HG03354 (cell line): ENCODE results near the gene DAP.
"Not testable (repeated sequence)": the region's sequence is repeated elsewhere in the genome, so short reads cannot be mapped to it uniquely, and the experiment has no call there.

Experiments
- ATAC-seq: cut with Tn5 transposase; IDR thresholded peaks from one replicate; pipeline ENCODE4 v1.9.1; 2021; ENCODE audit warnings: mild to moderate bottlenecking; ENCODE audit not compliant: unreplicated experiment, poor library complexity, severe bottlenecking

Gene DAP

DNA sequence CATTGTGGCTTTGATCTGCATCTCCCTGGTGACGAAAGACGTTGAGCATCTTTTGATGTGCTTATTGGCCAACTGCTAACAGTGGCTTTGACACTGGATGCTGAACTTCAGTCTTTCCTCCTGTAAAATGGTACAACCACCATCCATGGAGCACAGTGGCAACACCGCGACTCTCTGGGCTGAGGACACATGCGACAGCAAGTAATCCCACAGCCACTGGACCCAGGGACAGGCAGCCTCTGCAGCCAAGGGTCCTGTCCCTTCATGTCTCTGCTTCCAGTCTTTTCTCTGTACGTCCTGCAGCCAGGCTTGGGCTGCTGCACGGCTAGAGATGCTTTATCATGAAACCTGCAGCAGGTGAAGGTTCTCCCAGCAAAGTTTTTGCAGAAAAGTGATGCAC is 83.5 kb downstream of the DAP start:
- ATAC-seq, result no peak

DNA sequence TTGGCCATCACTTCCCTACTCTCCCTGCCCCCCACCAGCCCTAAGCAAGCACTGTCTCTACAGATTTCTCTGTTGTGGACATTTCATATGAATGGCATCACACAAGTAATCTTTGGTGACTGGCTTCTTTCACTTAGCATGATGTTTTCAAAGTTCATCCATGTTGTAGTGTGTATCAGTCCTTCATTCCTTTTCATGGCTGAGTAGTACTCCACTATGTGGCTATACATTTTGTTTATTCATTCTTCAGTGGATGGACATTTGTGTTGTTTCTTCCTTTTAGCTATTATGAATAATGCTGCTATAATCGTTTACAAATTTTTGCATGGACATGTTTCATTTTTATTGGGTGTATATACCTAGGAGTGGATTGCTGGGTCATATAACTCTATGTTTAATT is 84.1 kb downstream of the DAP start:
- no peak for ATAC-seq

DNA sequence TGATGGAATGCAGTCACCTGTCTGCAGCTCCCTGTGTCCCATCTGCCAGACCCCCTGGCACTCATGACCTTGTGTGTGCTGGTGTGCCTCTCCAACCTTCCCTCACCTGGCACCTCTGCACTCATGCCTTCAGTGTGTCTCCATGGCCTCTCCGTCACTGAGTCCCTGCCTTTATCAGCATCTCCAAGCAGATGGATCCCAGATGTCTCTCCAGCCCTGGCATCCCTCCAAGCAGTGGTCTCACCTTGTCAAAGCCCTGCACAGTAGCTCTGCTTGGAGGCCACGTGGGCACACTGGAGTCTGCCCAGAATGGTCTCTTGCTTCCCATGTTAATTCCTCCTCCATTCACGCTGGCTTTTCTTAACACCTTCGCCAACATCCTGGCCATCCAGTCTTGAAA is 84.8 kb downstream of the DAP start:
- ATAC-seq, result no peak

DNA sequence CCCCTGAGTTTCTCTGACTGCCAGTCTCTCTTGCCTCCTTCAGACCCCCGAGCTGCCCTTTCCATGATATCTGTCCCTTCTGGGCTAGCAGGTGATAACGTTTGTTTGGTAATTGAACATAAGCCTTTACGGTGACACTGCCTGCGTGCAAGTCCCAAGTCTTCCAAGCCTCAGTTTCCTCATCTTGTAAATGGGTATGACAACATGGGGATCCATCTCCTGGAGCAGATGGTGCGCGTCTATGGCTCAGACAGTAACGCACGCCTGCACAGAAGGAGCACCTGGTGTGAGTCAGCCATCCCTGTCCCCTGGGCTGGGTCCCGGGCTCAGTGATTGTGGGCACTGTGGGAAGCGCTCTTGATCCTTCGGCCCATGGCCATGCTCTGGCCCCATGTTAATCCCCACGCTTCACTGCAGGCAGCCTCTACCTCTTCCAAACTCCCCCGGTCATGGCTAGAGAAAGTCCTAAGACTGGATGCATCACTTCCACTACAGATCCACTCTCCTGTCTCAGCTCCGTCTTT is 85.8 kb downstream of the DAP start:
- no peak for ATAC-seq

DNA sequence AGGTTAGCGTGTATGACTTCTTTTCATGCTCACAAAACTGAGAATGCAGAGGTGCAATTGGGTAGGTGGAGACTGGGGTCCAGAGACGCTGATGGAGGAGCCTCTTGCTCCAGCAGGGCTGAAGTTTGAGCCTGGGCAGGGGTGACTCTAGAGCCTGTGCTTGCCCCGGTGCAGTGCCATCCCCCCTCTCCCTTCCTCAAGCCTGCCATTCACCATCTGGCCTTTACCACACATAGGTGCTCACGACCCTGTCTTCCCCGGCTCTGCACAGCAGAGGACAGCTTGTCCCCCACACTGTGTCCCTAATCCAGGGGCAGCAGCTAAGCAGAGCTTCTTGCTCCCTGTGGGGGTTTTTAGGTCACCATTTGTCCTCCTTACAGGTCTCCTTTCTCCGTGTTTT is 86.5 kb downstream of the DAP start:
- ATAC-seq, result no peak

DNA sequence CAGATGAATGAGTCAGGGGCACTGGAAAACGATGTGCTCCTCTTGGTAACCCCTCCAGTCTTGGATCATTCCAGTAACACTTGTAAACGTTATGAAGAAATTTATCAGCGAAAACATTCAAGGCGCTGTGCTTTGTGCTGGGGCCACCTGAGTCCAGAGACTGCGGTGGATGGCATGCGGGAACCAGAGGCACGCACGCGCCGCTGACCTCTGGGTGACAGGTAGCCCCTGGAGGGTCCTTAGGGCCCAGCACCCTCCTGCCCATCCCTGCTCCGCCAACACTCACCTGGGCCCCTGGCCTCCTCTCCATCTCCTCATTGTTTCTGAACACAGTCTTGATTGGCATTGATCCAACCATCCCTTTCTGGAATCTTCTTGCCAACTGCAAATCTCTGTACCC is 86.9 kb downstream of the DAP start:
- no peak for ATAC-seq

DNA sequence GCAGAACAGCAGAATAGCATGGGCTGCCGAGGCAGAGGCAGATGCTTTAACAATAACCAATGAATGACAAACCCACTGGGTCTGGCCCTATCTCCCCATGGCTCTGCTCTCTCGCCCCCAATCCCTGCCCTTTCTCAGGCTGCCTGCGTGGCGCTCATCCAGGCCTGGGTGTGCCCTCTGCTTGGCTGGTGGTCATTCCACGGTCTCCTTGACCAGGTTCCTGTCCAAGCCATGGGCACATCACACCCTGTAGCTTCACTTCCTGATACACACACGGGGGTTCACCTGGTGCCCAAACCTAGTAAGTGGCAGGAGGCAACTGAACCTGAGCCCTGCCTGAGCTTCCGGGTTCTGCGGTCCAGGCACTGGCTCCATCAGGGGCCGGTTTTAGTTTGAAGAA is 87.6 kb downstream of the DAP start:
- ATAC-seq, result no peak

DNA sequence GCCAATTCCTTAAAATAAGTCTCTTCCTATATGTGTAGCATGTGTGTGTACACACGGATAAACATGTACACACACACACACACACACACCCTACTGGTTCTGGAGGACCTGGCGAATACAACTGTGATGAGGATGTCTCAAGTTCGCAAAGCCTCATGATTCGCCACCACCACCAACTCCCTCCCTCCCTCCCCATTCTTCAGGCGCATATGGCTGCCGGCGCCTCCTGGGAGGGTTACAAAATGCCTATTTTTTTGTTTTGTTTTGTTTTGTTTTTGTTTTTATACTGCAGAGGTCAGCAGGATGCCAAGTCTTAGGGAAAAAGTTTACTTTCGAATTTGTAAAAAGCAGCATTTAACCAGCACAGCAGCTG is 88.0 kb downstream of the DAP start:
- no peak for ATAC-seq

DNA sequence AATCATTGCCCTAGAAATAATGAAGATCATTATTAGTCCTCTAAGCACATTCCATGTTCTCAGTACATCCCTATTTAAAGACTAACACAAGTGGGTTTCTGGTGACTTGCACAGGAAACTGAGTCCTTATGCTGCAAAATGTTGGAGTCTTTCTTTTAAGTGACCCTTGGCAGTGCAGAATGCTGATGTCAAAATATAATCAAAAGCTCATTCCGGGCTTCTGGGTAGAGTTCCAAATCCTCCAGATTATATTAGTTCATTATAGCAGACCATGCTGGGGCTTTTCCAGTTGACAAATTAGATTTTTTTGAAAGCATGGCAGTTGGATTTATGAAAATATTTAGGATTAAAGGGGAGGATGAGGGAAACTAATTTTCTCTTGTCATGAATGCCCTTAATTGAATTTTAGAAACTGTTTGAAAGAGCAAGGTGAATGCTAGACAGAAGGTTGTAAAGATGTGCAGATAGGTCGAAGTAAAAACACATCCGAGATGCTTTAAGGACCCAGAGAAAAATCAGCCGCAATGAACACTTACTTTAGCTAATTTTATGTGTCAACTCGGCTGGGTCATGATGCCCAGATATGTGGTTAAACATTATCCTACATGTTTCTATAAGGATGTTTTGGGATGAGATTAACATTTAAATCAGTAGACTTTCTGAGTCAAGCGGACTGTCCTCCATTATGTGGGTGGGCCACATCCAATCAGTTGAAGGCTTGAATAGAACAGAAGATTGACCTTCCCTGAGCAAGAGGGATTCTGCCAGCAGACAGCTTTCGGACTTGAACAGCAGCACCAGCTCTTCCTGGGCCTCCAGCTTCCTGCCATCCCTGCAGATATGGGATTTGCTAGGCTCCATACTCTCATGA is 88.7 kb downstream of the DAP start:
- ATAC-seq, result no peak

DNA sequence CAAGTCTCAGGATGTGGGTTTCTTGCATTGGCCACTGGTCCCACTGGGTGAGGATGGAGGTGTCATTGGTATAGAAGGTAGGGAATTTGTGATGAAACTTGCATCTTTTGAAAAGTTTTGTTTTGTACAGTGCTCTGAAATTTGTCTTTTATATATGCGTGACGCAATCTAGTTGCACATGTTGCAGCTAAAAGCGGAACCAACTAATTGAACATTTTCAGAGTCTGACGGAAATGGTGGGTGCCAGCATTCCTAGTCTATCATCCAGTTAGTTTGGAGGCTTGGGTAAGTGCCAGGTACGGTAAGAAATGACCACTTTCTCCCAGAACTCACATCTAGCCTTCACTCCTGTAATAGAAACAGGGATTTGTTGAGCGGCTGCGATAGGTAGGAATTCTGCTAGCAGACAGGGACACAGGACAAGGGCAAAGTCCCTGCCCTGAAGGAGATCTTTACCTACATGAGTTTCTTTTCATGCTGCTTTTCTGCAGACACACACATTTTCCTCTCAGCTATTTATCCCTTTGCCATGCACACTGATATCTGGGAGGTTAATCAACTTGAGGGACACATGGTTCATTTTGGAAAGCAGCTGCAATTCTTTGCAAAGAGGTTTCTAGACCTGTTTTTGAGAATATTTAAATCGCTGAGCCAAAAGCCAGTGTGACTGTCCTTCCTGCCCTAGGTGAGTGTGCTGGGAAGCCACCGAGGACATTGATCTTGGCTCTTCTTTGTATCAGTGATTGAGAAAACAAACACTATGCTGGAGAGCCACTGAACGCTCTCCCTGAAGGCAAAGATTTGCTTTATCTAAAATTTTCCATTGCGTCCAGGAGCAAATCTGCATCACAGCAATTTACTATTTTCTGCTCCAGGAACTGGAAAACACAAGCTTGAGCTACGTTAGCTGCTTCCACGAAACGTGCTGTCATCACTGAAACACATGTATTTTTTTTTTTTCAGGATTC is 89.7 kb downstream of the DAP start:
- no peak for ATAC-seq

DNA sequence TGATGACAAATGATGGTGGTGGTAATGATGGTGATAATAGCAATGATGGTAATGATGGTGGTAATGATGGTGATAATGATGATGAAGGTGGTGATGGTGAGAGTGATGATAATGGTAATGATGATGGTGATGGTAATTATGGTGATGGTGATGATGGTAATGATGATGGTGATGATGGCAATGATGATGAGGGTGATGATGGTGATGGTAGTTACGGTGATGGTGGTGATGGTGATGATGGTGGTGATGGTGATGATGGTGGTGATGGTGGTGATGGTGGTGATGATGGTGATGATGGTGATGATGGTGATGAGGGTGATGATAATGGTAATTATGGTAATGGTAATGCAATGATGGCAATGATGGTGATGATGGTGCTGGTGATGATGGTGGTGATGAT is 91.1 kb downstream of the DAP start:
- no peak for ATAC-seq

DNA sequence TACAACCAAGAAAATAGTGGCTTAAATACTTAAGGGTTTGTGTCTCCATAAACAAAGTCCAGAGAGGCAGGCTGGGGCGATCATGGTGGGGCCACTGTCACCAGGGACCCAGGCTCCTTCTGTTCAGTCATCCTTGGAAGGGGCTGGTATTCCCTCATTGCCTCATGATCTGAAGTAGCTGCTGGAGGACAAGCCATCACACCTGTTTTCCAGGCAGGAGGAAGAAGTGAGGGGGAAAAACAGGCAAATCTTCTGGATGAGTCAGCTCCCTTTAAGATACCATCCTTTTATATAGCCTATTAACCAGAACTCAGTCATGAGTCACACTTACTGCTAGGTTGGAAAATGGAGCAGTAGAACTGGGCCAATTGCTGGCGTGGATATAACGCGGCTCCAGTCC is 92.3 kb downstream of the DAP start:
- ATAC-seq, result no peak

DNA sequence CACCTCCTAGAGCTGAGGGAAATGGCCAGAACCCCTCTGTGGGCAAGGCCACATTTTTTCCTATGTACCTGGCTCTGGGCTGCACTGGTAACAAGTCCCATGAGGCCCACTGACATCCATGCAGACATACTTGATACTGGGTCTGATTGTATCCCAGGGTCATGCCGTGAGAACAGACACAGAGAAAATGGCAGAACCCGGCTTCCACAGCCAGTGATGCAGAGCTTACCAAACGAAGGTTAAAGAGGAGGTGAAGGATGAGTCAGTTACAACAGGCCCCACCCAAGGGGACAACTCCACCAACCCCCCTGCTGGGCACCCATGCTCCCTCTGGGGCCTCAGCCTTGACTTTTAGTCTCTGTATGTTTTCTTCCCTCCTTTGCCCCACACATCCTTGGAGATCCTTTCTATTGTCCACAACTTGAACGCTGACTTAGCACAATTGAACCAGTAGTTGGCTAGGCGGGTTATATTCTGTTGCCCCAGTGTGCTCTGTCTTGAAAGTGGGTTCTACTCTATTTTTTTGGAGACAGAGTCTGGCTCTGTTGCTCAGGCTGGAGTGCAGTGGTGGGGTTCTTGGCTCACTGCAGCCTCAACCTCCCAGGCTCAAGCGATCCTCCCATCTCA is 93.5 kb downstream of the DAP start:
- ATAC-seq, result no peak

DNA sequence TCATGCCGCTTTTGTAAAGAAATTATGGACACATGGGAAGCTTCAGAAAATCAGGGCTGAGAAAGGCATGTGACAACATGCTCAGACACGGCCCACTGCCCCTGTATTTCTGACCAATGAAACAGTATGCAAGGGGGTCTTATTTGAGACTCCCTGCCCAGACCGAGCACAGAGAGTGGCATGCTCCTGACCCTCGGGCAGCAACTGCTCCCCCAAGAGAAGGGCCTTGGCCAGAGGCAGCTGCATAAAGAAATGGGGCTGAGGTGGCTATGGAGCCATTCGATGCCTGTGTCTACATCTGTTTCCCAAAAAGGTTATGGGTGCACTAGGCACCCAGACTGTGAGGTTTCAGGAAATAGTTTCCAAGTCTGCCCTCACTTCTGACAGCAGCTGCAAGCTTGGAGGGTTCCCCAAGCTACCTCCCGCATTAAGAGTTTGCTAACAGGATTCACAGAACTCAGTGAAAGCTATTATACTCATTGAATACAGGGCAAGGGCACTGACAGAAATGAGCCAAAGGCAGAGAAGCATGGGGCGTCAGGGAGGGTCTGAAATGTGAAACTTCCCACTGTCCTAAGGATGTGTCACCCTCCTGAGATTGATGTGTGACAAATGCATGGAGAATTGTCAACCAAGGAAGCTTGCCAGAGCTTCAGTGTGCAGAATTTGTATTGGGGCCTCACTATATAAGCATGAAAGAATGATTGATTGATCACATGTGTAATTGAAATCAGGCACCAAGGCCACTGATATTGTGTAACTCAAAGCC is 94.3 kb downstream of the DAP start:
- ATAC-seq, result no peak

DNA sequence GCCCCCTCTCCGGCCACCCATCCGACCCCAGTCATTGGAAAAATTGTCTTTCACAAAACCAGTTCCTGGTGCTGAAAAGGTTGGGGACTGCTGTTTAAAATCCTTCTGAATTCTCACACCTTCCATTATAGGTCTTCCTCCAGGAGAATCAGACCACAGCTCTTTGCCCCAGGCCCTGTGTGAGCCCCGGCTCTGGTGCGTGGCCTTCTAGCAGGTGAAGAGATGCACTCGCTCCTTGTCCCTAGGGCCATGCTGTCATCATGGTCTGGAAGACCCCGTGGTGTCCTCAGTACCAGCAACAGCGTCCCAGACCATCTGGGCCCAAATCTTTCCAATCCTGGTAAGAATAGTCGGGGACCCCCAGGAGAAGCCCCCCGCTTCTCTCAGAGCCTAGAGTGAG is 95.2 kb downstream of the DAP start:
- ATAC-seq, result no peak

DNA sequence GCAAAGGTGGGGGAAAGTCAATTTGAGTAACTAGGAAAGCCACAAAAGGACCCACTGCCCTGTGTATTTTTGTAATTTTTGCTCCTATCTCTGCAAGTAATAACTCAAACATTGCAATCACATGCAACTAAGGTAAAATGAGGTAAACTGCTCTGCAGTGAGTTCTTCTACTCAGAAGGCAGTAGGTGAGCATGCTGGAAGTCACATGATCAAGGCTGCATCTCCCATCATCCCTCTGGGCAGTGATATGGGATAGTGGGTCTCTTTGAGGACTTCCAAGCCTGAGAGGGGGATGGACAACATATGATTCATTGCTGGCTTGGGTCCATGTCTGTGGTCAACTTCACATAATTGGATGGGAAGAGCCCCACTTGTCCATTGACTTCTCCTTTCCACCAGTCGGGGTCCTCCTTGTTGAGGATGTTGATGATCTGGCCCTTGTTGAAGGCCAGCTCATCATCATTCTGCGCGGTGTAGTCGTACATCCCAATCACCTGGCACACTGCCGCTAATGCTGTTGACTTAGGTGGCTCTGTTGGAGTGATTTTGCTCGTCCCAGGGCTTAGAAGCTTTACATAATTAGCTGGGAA is 96.8 kb downstream of the DAP start:
- not testable (repeated sequence) for ATAC-seq

DNA sequence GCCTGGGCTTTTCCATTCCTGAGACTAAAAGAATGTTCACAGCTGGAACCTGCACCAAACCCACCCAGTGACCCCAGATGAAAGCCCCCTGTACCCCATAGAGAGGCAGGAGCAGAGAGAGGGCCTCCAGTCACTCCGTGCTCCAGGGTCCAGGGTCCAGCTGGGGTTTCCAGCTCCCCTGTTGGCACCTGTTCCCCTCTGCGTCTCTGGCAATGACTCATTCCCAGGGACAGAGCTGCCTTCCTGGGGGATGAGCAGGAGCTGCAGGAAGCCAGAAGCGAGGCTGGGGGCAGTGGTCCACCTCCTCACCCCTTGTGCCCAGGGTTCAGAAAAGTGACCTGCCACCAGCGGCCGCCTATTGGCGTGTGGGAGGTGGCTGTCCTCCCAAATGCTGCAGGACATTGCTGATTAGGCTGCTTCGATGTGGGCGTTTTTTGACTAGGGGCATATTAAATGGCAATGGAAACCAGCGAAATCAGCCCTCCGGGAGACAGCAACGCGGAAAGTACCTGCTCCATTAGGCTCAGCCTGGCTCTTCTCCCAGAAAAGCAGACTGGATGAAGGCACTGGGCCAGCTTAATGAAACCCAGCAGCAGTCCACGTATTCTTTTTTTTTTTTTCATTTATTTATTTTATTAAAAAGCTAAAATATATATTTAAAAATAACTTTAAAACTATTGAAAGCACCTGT is 97.4 kb downstream of the DAP start:
- ATAC-seq, result no peak

DNA sequence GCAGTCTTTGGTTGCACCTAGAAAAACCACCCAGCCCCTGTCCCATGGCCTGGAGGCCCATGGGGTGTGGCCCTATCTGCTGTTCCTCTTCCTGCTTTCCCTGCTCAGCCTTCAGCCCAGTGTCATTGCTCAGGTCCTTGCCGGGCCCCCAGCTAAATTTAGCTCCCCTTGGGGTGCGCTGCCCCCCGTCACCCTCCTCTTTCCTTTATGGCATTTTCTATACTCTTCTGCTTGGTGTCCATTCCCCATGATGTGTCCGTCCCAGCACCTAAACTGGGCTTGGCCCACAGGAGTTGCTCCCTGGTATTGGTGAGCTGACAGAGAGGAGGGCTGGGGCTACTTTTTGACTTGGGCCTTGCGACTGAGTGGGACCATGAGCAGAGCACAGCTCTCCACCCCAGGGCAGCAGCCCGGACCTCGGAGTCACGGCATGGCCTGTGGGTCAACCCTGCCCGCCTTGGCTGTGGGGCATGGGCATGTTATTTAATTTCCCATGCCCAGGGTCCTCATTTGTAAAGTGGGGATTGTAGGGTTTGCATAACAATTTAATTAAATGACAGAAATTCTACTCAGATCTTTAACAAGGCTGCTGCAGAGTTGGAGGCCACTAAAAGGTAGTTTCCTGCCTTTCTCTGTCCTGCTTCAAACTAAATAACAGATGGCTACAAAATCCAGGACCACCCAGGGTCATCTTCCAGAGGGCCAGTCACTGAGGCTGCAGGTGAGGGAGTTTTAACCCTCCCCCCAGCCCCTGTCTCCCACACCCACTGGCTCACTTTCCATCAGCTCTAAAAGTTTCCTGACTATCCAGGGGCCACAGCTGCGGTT is 98.2 kb downstream of the DAP start:
- no peak for ATAC-seq
